Parathyroid adenoma (tissue), 2 donors: ENCODE results near the gene IL17REL.

ENCODE experiments used
- H2AFZ ChIP-seq: fragments of 300-600 bp; sonication (generic); one replicate; pipeline ENCODE4 v1.7.0; 2017; ENCODE audit warnings: antibody characterized with exemption, mild to moderate bottlenecking
- H3K27ac ChIP-seq: fragments of 300-600 bp; sonication (generic); one replicate; pipeline ENCODE4 v1.7.0; 2017
- H3K27me3 ChIP-seq: fragments of 300-600 bp; sonication (generic); one replicate; pipeline ENCODE4 v1.7.0; 2017; ENCODE audit warnings: low read length; ENCODE audit not compliant: control insufficient read depth, insufficient read depth
- H3K36me3 ChIP-seq: fragments of 300-600 bp; sonication (generic); one replicate; pipeline ENCODE4 v1.7.0; 2017; ENCODE audit warnings: low read length; ENCODE audit not compliant: control insufficient read depth, insufficient read depth
- H3K4me1 ChIP-seq: fragments of 300-600 bp; sonication (generic); one replicate; pipeline ENCODE4 v1.7.0; 2017; ENCODE audit warnings: control low read depth
- H3K4me2 ChIP-seq: fragments of 300-600 bp; sonication (generic); one replicate; pipeline ENCODE4 v1.7.0; 2017; ENCODE audit warnings: low read length
- H3K4me3 ChIP-seq: fragments of 300-600 bp; sonication (generic); one replicate; pipeline ENCODE4 v1.7.0; 2017; ENCODE audit warnings: low read depth, low read length
- H3K79me2 ChIP-seq: fragments of 300-600 bp; sonication (generic); one replicate; pipeline ENCODE4 v1.7.0; 2017; ENCODE audit warnings: control low read depth
- H3K9ac ChIP-seq: fragments of 300-600 bp; sonication (generic); one replicate; pipeline ENCODE4 v1.7.0; 2017; ENCODE audit warnings: mild to moderate bottlenecking
- H3K9me3 ChIP-seq: fragments of 300-600 bp; sonication (generic); one replicate; pipeline ENCODE4 v1.7.0; 2017; ENCODE audit warnings: low read length; ENCODE audit not compliant: control insufficient read depth
- TF ChIP-seq, protein P1 (sequence below): fragments of 300-600 bp; sonication (generic); IDR thresholded peaks from one replicate; pipeline ENCODE4 v1.7.0; 2017; ENCODE audit warnings: antibody characterized with exemption, mild to moderate bottlenecking
- donor health status: primary hyperparathyroidism.

IL17REL gene

DNA sequence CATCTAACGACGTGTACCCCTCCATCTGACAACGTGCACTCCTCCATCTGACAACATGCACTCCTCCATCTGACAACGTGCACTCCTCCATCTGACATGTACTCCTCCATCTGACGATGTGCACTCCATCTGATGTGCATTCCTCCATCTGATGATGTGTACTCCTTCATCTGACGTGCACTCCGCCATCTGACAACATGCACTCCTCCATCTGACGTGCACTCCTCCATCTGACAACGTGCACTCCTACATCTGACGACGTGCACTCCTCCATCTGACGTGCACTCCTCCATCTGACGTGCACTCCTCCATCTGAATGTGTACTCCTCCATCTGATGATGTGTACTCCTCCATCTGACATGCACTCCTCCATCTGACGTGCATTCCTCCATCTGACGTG is 8.0 kb upstream of the IL17REL start:
- Histone ChIP-seq H3K27me3 (no peaks in the 10 kb centered on the region), H3K9ac (no peak overlapping the region), H3K4me1 (no peaks in the 10 kb centered on the region), H3K36me3 (no peaks in the 10 kb centered on the region), H2AFZ (no peak overlapping the region), H3K27ac (no peak overlapping the region), H3K4me2 (no peak overlapping the region), H3K4me3 (no peak overlapping the region), H3K79me2 (no peaks in the 10 kb centered on the region), H3K9me3 (no peaks in the 10 kb centered on the region)
- TF ChIP-seq, protein P1, sequence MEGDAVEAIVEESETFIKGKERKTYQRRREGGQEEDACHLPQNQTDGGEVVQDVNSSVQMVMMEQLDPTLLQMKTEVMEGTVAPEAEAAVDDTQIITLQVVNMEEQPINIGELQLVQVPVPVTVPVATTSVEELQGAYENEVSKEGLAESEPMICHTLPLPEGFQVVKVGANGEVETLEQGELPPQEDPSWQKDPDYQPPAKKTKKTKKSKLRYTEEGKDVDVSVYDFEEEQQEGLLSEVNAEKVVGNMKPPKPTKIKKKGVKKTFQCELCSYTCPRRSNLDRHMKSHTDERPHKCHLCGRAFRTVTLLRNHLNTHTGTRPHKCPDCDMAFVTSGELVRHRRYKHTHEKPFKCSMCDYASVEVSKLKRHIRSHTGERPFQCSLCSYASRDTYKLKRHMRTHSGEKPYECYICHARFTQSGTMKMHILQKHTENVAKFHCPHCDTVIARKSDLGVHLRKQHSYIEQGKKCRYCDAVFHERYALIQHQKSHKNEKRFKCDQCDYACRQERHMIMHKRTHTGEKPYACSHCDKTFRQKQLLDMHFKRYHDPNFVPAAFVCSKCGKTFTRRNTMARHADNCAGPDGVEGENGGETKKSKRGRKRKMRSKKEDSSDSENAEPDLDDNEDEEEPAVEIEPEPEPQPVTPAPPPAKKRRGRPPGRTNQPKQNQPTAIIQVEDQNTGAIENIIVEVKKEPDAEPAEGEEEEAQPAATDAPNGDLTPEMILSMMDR: no peak

DNA sequence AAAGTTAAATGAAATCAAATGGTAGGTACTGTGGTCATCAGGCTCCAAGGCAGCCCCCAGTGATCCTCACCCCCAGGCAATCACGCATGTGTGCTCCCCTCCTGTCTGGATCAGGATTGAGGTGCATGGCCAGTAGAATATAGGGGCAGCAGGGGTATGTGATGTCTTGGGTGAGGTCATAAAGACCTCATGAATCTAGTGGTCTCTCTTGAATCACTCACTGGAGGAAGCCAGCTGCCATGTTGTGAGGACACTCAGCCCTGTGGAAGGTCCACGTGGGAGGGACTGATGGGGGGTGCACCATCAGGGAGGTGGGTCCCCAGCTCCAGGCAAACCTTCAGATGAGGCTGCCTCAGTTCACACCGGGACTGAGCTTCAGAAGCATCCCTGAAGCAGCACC is 6.8 kb upstream of the IL17REL start:
- Histone ChIP-seq H3K4me2 (no peak overlapping the region), H3K27ac (no peak overlapping the region), H3K4me3 (no peak overlapping the region), H2AFZ (no peak overlapping the region), H3K9me3 (no peaks in the 10 kb centered on the region), H3K36me3 (no peaks in the 10 kb centered on the region), H3K27me3 (no peaks in the 10 kb centered on the region), H3K4me1 (no peaks in the 10 kb centered on the region), H3K79me2 (no peaks in the 10 kb centered on the region), H3K9ac (no peak overlapping the region)
- TF ChIP-seq, protein P1: no peak

DNA sequence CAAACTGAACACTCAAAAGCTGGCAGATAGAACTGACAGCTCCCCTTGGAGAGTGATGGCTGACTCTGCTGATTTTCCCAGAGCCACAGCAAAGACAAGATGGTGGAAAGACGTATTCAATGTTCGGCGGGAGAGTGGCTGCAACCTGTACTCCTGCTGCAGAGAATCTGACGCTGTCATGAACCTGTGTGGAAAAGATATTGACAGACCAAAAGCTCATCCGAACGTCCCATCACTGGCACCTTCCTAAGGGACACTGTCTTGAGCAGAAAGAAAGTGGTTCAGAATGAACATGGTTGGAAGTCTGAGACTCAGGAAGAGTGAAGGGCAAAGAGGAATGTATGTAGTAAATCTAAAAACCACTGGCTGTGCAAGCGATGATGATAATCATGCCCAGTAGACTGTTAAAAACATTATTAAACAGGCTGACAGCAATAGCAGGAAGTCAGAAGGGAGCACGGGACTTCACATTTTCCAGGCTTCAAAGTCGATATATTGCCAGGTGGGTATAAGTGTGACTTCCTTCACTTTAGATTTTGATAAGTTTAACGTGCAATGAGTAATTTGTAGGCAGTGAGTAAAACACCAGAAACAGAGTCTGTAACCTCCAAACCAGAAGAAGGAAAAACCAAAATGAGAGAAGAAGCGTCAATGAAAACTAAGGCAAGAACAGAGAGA is 6.2 kb upstream of the IL17REL start:
- Histone ChIP-seq H3K4me1 (no peaks in the 10 kb centered on the region), H2AFZ (no peak overlapping the region), H3K27me3 (no peaks in the 10 kb centered on the region), H3K27ac (no peak overlapping the region), H3K9ac (no peak overlapping the region), H3K4me3 (no peak overlapping the region), H3K9me3 (no peaks in the 10 kb centered on the region), H3K4me2 (no peak overlapping the region), H3K79me2 (no peaks in the 10 kb centered on the region), H3K36me3 (no peaks in the 10 kb centered on the region)
- TF ChIP-seq, protein P1: no peak

DNA sequence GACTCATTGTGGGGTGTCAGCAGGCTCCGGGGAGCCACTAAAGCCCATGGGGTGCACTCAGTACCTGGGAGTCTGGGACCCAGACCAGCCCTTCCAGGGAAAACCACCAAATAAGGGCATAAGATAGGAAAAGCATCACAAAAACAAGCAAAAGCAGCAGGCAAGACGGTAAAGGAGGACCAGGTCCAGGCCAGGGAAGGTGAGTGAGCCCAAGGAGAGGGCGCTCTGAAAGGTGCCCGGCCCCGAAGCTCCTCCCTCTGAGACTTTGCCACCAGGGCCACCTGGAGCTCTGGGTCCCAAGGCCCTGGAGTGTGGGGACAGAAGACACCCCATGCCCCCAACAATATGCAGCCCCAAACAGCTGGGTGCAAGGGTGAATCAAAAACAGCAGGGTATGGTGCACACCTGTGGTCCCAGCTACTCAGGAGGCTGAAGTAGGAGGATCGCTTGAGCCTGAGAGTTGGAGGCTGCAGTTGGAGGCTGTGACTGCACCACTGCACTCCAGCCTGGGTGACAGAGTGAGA is 5.2 kb upstream of the IL17REL start:
- no peak overlapping the region for H3K4me2 ChIP-seq
- TF ChIP-seq, protein P1: no peak
- H3K27me3 ChIP-seq: no peaks in the 10 kb centered on the region
- H3K79me2 ChIP-seq: no peaks in the 10 kb centered on the region
- H3K36me3 ChIP-seq: no peaks in the 10 kb centered on the region
- no peak overlapping the region for H3K4me3 ChIP-seq
- H3K27ac ChIP-seq: no peak overlapping the region
- H3K9ac ChIP-seq: no peak overlapping the region
- no peaks in the 10 kb centered on the region for H3K9me3 ChIP-seq
- H3K4me1 ChIP-seq: no peaks in the 10 kb centered on the region
- H2AFZ ChIP-seq: no peak overlapping the region
